HG02610 (cell line): ENCODE results near the gene OR10H3.
"Not testable (repeated sequence)": the region's sequence is repeated elsewhere in the genome, so short reads cannot be mapped to it uniquely, and the experiment has no call there.

Experiments used
- ATAC-seq: cut with Tn5 transposase; IDR thresholded peaks from one replicate; pipeline ENCODE4 v1.9.1; 2021; ENCODE audit warnings: mild to moderate bottlenecking, moderate library complexity; ENCODE audit not compliant: unreplicated experiment

OR10H3 gene

GRCh38 chr19:15776991-15777970 lies 39.5 kb downstream of the OR10H3 start:
- no peak for ATAC-seq

GRCh38 chr19:15779756-15780476 lies 42.1 kb downstream of the OR10H3 start:
- ATAC-seq: no peak

- ATAC-seq: no peak
Observed at GRCh38 chr19:15780610-15781418, 43.0 kb downstream of the OR10H3 start.

- no peak for ATAC-seq
Observed at GRCh38 chr19:15781661-15782060, 43.9 kb downstream of the OR10H3 start.

GRCh38 chr19:15782211-15782610 lies 44.4 kb downstream of the OR10H3 start:
- ATAC-seq: no peak

- ATAC-seq: not testable (repeated sequence)
Observed at GRCh38 chr19:15782896-15783295, 45.1 kb downstream of the OR10H3 start.

GRCh38 chr19:15787611-15788155 lies 49.9 kb downstream of the OR10H3 start, which contains the start of gene OR10H5:
Gene OR10H5 (plus strand): TSS chr19:15787661. CDS start chr19:15794049, 6,388 bp downstream.
- no peak for ATAC-seq

- ATAC-seq: no peak
Observed at GRCh38 chr19:15788594-15789270, 50.9 kb downstream of the OR10H3 start.

- no peak for ATAC-seq
Observed at GRCh38 chr19:15790096-15790495, 52.3 kb downstream of the OR10H3 start.
